Epithelial cell of proximal tubule (primary cell): ENCODE measurements around the gene CRTC2. TPM values are rescaled to one million over a fixed set of nuclear protein-coding genes. Genes with fewer than 3 reads are reported as not detected.

ENCODE experiments used
- DNase-seq: peaks from one replicate; pipeline ENCODE4 v3.0.0-alpha.2; 2011; ENCODE audit warnings: low read depth
- H3K4me3 ChIP-seq: 2 replicates; pipeline ENCODE4 v1.5.1; 2011; ENCODE audit warnings: low read depth, mild to moderate bottlenecking, low read length
- total RNA-seq: library from RNA; depleted of rRNA; stranded (reverse); fragments of >200 nt; gene quantifications from 2 replicates; pipeline ENCODE4 v1.2.3, GENCODE V29; 2015
- TF ChIP-seq, protein P1 (sequence below): conservative IDR thresholded peaks from 2 replicates; pipeline ENCODE4 v1.5.1; 2012; ENCODE audit warnings: low read depth, mild to moderate bottlenecking, low read length

CRTC2 gene
- total RNA-seq, 1 donor from 2014 or later = 24.6 TPM

DNA sequence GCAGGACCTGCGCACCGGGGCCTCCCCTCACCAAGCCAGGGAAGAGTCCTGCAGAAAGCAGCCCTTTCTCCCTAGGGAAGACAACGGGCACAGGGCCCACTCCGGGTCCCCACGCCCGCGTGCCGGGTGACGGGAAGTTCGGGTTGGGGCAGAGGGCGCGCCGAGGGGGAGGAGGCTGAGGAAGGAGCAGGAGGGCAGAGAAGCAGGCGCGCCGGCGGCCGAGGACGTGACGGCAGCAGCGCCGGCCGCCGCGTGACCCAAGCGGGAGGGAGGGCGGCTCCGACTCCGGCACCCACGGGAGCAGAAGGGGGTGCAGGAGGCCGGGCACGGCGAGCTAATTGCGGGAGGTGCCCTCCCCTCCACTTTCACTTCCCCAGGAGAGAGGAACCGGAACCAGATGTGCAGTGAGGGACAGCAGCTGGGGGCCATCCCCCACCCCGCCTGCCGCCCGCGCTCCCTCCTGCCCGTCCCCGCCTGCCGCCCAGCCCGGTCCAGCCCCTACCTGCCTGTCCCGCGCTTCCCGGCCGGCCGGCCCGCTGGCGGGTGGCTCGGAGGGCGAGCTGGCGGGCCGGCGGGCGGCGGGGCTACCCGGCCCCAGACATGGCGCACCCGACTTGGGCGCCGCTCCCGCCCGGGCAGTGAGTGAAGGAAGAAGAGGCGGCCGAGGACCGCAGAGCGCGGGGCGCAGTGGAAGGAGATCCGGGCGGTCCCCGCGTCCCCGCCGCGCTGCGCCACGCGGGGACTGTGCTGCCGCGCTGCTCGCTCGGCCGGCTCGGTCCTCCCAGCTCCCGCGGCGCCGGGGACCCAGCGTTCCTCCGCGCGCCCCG is 12.4 kb downstream of the CRTC2 start:
- DNase-seq = no peak
- TF ChIP-seq, protein P1, sequence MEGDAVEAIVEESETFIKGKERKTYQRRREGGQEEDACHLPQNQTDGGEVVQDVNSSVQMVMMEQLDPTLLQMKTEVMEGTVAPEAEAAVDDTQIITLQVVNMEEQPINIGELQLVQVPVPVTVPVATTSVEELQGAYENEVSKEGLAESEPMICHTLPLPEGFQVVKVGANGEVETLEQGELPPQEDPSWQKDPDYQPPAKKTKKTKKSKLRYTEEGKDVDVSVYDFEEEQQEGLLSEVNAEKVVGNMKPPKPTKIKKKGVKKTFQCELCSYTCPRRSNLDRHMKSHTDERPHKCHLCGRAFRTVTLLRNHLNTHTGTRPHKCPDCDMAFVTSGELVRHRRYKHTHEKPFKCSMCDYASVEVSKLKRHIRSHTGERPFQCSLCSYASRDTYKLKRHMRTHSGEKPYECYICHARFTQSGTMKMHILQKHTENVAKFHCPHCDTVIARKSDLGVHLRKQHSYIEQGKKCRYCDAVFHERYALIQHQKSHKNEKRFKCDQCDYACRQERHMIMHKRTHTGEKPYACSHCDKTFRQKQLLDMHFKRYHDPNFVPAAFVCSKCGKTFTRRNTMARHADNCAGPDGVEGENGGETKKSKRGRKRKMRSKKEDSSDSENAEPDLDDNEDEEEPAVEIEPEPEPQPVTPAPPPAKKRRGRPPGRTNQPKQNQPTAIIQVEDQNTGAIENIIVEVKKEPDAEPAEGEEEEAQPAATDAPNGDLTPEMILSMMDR = no peak

DNA sequence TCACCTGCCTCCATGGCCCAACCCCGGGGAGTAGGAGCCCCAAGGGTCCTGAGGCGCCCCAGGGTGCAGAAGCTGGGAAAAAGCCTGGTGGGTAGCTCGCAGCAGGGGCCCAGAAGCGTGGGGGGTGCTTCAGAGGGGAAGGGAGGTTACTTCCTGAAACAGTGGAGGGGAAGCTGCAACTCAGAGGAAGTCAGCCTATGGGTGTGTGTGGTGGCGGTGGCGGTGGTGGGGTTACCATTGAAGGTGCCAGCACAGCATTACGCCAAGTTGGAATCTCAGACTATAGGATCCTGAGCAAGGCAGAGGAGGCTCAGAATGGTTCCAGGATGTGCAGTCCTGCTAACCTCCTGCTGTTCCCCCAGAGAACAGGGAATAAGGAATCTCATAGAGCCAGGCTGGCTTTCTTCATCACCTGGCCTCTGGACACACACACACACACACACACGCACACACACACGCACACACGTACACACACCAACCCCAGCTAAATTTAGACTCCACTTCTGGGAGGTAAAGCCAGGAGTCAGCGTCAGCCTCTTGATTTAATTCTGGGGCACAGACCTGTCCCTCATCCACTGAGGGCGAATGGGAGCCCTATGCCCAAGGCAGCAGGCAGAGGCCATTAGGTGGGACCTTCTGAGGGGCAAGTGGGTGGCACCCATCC is 13.1 kb downstream of the CRTC2 start:
- peak overlapping the region; percentile 88 for H3K4me3 ChIP-seq
- no peak for DNase-seq
- TF ChIP-seq, protein P1 = no peak

More for the DNA sequence above, 12.4 kb downstream of the CRTC2 start:
- H3K4me3 ChIP-seq = peak overlapping the region; percentile 88

DNA sequence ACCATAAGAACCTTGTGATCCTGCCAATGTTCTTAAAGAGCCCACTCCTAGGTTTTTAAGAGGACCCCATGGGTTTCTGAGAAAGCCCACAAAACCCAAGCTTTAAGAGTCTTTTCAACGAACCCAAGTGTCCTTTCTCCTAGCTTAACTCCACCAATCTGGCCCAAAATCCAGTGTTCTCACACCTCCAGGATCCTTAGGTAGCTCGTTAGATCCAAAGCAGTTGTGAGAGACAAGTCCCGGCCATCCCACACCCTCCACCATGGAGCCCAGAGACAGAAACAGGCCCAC is 13.6 kb downstream of the CRTC2 start:
- DNase-seq = no peak
- peak overlapping the region; percentile 88 for H3K4me3 ChIP-seq
- TF ChIP-seq, protein P1 = no peak

DNA sequence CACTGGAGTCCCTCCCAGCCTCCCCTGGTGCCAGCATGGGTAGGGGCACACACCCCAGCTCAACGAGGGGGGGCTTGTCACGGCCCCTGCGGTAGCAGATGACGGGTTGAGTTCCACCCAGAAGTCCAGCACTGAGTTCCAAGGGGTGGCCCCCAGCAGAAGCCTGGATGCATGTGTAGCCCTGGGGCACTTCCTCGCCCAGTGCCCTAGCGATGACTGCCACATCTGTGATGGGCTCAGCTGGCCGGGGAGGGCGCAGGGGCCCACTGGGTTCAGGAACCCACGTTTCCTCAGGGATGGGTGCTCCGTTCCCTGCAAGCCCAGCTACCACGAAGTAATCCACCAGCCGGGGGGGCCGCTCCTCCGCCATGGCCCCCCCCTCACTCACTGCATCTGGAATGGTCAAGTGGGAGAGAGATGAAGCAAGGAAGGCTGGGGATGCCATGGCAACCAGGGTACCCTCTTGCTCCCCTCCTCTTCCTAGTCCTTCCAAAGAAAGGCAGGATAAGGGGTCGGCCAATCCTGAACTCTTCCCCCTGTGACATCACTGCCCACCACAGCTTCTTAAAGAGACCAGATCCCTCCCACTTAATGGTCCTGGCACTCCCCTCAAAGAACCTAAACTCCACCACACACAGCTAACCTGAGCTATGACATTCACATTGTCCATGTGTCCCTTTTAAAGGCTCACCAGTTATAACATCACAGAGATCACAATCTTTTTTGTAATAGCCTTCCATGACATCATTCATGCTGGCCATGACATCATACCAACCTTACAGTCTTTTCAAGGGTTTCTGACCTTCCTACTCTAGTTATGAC is 14.2 kb downstream of the CRTC2 start:
- DNase-seq = no peak
- TF ChIP-seq, protein P1 = no peak
- no peak overlapping the region for H3K4me3 ChIP-seq

DNA sequence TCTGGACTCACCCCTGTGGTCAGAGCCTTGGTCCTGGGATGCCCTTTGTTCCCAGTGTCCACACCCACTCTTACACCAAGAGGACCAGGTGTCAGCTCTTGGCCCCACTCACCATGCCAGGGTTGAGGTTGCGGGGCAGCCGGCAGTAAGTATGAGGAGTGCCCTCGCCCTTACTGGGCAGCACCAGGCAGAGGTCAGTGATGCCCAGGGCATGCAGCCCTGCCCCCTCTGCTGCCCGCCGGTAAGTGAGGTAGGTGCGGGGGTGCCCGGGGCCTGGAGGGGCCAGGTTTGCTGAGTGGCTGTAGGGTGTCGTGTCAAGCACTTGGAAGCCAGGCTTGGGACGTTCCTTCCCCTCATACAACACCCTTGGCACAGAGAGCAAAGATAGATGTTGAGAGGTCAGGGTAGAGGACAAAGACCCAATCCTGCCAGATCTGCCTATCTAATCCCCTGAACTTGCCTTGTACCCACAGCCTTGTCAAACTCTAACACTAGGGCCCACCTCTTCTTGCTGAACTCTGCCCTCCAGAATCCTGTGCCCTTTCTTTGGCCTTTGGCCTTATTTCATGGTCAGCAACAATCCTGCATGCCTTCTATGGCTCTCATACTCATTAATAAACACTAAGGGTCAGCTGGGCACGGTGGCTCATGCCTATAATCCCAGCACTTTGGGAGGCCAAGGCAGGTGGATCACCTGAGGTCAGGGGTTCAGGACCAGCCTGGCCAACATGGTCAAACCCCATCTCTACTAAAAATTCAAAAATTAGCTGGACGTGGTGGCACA is 15.5 kb downstream of the CRTC2 start:
- TF ChIP-seq, protein P1 = no peak
- no peak for DNase-seq
- H3K4me3 ChIP-seq = no peak overlapping the region
